Uterus (tissue), 4 donors: ENCODE results near the gene TMEM120B. TPM values are rescaled to one million over a fixed set of nuclear protein-coding genes. Genes with fewer than 3 reads are reported as not detected.
A peak's percentile ranks its signal among the peaks of the same experiment; 100 is the strongest.

Experiments used
- DNase-seq, 2 donors: peaks; one replicate each; pipeline ENCODE4 v3.0.0-alpha.2; 2019 to 2020
- H3K27ac ChIP-seq, 2 donors: fragments of 200-600 bp; sonication (generic); 1 replicate in 1 of 2; 2 replicates in 1 of 2; pipeline ENCODE4 v1.5.1; 2016 to 2018
- H3K27me3 ChIP-seq, 2 donors: fragments of 200-600 bp; sonication (generic); one replicate each; pipeline ENCODE4 v1.5.1; 2018 to 2019; ENCODE audit warnings: control low read depth in 1 of 2
- H3K36me3 ChIP-seq, 2 donors: fragments of 200-600 bp; sonication (generic); one replicate each; pipeline ENCODE4 v1.5.1; 2019; ENCODE audit warnings: control low read depth in 1 of 2
- H3K4me1 ChIP-seq, 2 donors: fragments of 200-600 bp; sonication (generic); one replicate each; pipeline ENCODE4 v1.5.1; 2018 to 2019; ENCODE audit warnings: control low read depth in 1 of 2
- H3K4me3 ChIP-seq, 2 donors: fragments of 200-600 bp; sonication (generic); 1 replicate in 1 of 2; 2 replicates in 1 of 2; pipeline ENCODE4 v1.5.1; 2018 to 2019; ENCODE audit warnings: mild to moderate bottlenecking in 1 of 2
- H3K9me3 ChIP-seq, 2 donors: fragments of 200-600 bp; sonication (generic); one replicate each; pipeline ENCODE4 v1.5.1; 2019; ENCODE audit warnings: control low read depth in 1 of 2
- POLR2A ChIP-seq, 2 donors: fragments of 450-650 bp; IDR thresholded peaks; one replicate each; pipeline ENCODE4 v1.6.1; 2016; ENCODE audit warnings: antibody characterized with exemption in 2 of 2, mild to moderate bottlenecking in 1 of 2, moderate library complexity in 1 of 2
- intact Hi-C: fragments of 100-400 bp; cut with DNase I; formaldehyde crosslinking; loops from one replicate; pipeline ENCODE4 v1.15.1; 2023; ENCODE audit warnings: low total_unique reads
- total RNA-seq, 4 donors: library from RNA; depleted of rRNA in 3 of 4; stranded (reverse); fragments of >200 nt in 3 of 4; gene quantifications; one replicate each; pipeline versions ENCODE4 v1.1.0 to v1.2.4, GENCODE V29; 2014 to 2023
- TF ChIP-seq, protein P1 (sequence below), 4 experiments: fragments of 200-600 bp in 2 of 4; fragments of 450-650 bp in 2 of 4; sonication (generic) in 2 of 4; IDR thresholded peaks; one replicate each; pipeline ENCODE4 v1.5.1; 2016 to 2019; ENCODE audit warnings: antibody characterized with exemption in 4 of 4, mild to moderate bottlenecking in 2 of 4, moderate library complexity in 1 of 4
- donor health status: DM: yes; HTN: yes; CAD: no.

The TMEM120B gene
- total RNA-seq, 4 donors from 2014 or later = 1.0 to 35.2 (median 19.6) TPM

GRCh38 chr12:121778567-121779421 lies 66.2 kb downstream of the TMEM120B start:
- no peak overlapping the region for H3K4me3 ChIP-seq
- peaks cover 0 to 5% of the 10 kb centered on the region in 2 donors for H3K4me1 ChIP-seq
- no peaks in the 10 kb centered on the region for H3K27me3 ChIP-seq
- intact Hi-C loops = loop anchor here (5.0 kb wide), 1 partner anchor 81 kb away; no protein-coding TSS in a partner anchor
- no peak for DNase-seq
- no peaks in the 10 kb centered on the region for H3K36me3 ChIP-seq
- TF ChIP-seq POLR2A (IDR thresholded peaks at IDR 0.05) = no peak
- TF ChIP-seq, protein P1, sequence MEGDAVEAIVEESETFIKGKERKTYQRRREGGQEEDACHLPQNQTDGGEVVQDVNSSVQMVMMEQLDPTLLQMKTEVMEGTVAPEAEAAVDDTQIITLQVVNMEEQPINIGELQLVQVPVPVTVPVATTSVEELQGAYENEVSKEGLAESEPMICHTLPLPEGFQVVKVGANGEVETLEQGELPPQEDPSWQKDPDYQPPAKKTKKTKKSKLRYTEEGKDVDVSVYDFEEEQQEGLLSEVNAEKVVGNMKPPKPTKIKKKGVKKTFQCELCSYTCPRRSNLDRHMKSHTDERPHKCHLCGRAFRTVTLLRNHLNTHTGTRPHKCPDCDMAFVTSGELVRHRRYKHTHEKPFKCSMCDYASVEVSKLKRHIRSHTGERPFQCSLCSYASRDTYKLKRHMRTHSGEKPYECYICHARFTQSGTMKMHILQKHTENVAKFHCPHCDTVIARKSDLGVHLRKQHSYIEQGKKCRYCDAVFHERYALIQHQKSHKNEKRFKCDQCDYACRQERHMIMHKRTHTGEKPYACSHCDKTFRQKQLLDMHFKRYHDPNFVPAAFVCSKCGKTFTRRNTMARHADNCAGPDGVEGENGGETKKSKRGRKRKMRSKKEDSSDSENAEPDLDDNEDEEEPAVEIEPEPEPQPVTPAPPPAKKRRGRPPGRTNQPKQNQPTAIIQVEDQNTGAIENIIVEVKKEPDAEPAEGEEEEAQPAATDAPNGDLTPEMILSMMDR (IDR thresholded peaks at IDR 0.05) = no peak
- no peaks in the 10 kb centered on the region for H3K9me3 ChIP-seq
- no peak overlapping the region for H3K27ac ChIP-seq

- H3K27ac ChIP-seq = no peak overlapping the region
- no peaks in the 10 kb centered on the region for H3K9me3 ChIP-seq
- no peaks in the 10 kb centered on the region for H3K36me3 ChIP-seq
- intact Hi-C loops = loop anchor here (5.0 kb wide), 1 partner anchor 82 kb away; no protein-coding TSS in a partner anchor
- H3K4me1 ChIP-seq = peaks cover 0 to 5% of the 10 kb centered on the region in 2 donors
- TF ChIP-seq, protein P1 (IDR thresholded peaks at IDR 0.05) = no peak
- no peak for TF ChIP-seq POLR2A (IDR thresholded peaks at IDR 0.05)
- no peak overlapping the region for H3K4me3 ChIP-seq
- DNase-seq = no peak
- H3K27me3 ChIP-seq = no peaks in the 10 kb centered on the region
Observed at GRCh38 chr12:121779422-121779895, 66.9 kb downstream of the TMEM120B start.

DNA sequence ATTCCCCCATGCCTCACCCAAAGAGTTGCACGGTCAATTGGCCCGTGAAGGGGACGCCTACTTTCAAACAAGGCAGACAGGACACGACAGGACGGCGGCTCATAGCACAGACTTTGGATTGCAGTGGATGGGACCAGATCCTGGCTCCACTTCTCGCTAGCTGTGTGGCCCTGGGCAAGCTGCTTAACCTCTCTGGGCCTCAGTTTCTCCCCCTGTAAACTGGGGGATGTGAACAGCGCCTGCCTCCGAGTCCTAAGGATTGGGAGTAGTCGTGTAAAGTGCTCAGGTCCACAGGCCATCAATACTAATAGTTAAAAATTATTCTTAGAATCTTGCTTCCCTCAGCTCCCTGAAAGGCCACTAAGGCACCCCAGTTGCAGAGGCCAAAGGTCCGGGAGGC lies 67.9 kb downstream of the TMEM120B start:
- H3K27ac ChIP-seq = no peak overlapping the region
- H3K36me3 ChIP-seq = no peaks in the 10 kb centered on the region
- H3K9me3 ChIP-seq = no peaks in the 10 kb centered on the region
- DNase-seq = no peak
- intact Hi-C loops = no loop called here
- no peak overlapping the region for H3K4me3 ChIP-seq
- TF ChIP-seq POLR2A (IDR thresholded peaks at IDR 0.05) = no peak
- TF ChIP-seq, protein P1 (IDR thresholded peaks at IDR 0.05) = no peak
- no peaks in the 10 kb centered on the region for H3K27me3 ChIP-seq
- peaks cover 0 to 5% of the 10 kb centered on the region in 2 donors for H3K4me1 ChIP-seq

DNA sequence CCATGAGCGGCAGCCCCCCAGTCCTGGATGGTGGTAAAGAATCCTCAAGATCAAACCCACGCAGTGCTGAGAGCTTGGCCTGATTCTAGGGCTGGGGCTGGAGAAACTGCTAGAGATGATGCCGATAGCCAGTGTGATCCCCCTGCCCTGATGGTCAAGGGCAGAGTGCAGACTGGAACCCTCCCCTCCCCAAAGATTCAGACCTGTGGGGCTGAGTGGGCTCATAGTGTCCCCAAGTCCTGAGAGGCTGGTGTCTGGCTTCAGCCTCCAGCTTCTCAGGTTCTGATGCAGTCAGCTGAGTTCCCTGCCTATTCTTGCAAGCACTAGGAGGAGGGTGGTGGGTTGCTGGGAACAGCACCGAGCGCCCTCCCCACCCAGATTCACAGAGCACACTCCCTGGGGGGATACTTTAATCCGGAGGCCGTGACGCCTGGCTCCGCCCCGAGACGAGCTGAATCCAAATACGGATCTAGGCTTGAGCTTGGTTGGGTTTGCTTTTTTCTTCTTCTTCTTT lies 69.0 kb downstream of the TMEM120B start:
- Histone ChIP-seq H3K4me3 (no peak overlapping the region), H3K27ac (peak overlapping the region; percentile 68 to 74)
- intact Hi-C loops = no loop called here

More for the DNA sequence above, 69.0 kb downstream of the TMEM120B start:
- DNase-seq = no peak
- H3K9me3 ChIP-seq = no peaks in the 10 kb centered on the region
- H3K36me3 ChIP-seq = no peaks in the 10 kb centered on the region
- peaks cover 0 to 5% of the 10 kb centered on the region in 2 donors for H3K4me1 ChIP-seq
- TF ChIP-seq, protein P1 (IDR thresholded peaks at IDR 0.05) = no peak
- no peak for TF ChIP-seq POLR2A (IDR thresholded peaks at IDR 0.05)
- H3K27me3 ChIP-seq = no peaks in the 10 kb centered on the region
